HepG2 (cell line): ENCODE results near the gene TSHZ2. TPM values are rescaled to one million over a fixed set of nuclear protein-coding genes. Genes with fewer than 3 reads are reported as not detected.

Experiments
- ATAC-seq: fragments of 200-7000 bp; cut with Tn5 transposase; 3 replicates; pipeline ENCODE4 v1.9.1; 2020; ENCODE audit warnings: mild to moderate bottlenecking, moderate library complexity
- BruUV-seq: library from RNA; stranded (reverse); fragments of 400-500 nt; replicated peaks from 2 replicates; lab custom pipeline; 2021; lab: Mats Ljungman, UMichigan
- CTCF ChIA-PET: fragments of 300-600 bp; formaldehyde crosslinking; extraction: SDS; loops from one replicate; lab custom pipeline; 2021; ENCODE audit warnings: low total read pairs, inconsistent platforms, low intra/inter-chr PET ratio; lab: Yijun Ruan, JAX
- POLR2A ChIA-PET: fragments of 350-600 bp; sonication (Branson Sonifier 250); formaldehyde crosslinking; loops from one replicate; lab custom pipeline; 2020; ENCODE audit warnings: antibody characterized with exemption, inconsistent platforms; lab: Yijun Ruan, JAX
- DNase-seq: peaks from one replicate; pipeline ENCODE4 v3.0.0-alpha.2; 2015; ENCODE audit warnings: low spot score
- FAIRE-seq: peaks from 3 replicates; lab custom pipeline; 2011; peaks lifted over from hg19 to GRCh38; lab: Jason Lieb, UNC
- H2AFZ ChIP-seq: one replicate; pipeline ENCODE4 v1.6.1; 2011; ENCODE audit warnings: low read length, inconsistent platforms
- H3K27ac ChIP-seq: fragments of 300-600 bp; 3 replicates; pipeline ENCODE4 v1.8.0; 2011; ENCODE audit warnings: mixed run types, mild to moderate bottlenecking, mixed read lengths, low read length, inconsistent platforms; ENCODE audit not compliant: insufficient read depth; ENCODE audit errors: extremely low read length
- H3K27me3 ChIP-seq, 2 experiments: fragments of 200-600 bp in 1 of 2; 2 replicates in 1 of 2; 3 replicates in 1 of 2; pipeline versions ENCODE4 v1.6.0 to v1.8.0; 2011; ENCODE audit warnings: low read length in 2 of 2, mild to moderate bottlenecking in 2 of 2, moderate library complexity in 2 of 2, inconsistent platforms in 1 of 2; ENCODE audit not compliant: insufficient read depth in 2 of 2, control insufficient read depth in 1 of 2
- H3K36me3 ChIP-seq, 2 experiments: fragments of 200-600 bp in 1 of 2; replicated peaks in 1 of 2; 2 replicates in 1 of 2; 3 replicates in 1 of 2; pipeline versions ENCODE4 v1.5.1 to v1.8.0; 2011; ENCODE audit warnings: low read length in 2 of 2, inconsistent platforms in 1 of 2; ENCODE audit not compliant: insufficient read depth in 2 of 2, control insufficient read depth in 1 of 2
- H3K4me1 ChIP-seq: 2 replicates; pipeline ENCODE4 v1.5.1; 2012; ENCODE audit warnings: low read length, inconsistent platforms; ENCODE audit not compliant: insufficient read depth
- H3K4me2 ChIP-seq: 2 replicates; pipeline ENCODE4 v1.6.0; 2011; ENCODE audit warnings: low read depth, low read length, inconsistent platforms
- H3K4me3 ChIP-seq, 3 experiments: fragments of 200-600 bp in 1 of 3; sonication (generic), shearing (Covaris generic) in 1 of 3; replicated peaks in 1 of 3; 2 replicates each; pipeline ENCODE4 v1.5.1; 2011 to 2016; ENCODE audit warnings: low read length in 3 of 3, inconsistent platforms in 2 of 3, low read depth in 2 of 3, mild to moderate bottlenecking in 2 of 3, control low read depth in 1 of 3, mixed read lengths in 1 of 3; ENCODE audit not compliant: insufficient read depth in 1 of 3
- H3K79me2 ChIP-seq: one replicate; pipeline ENCODE4 v1.6.1; 2011; ENCODE audit warnings: low read length, inconsistent platforms; ENCODE audit not compliant: insufficient read depth
- H3K9ac ChIP-seq: 2 replicates; pipeline ENCODE4 v1.6.0; 2011; ENCODE audit warnings: mild to moderate bottlenecking, low read depth, low read length, inconsistent platforms; ENCODE audit not compliant: insufficient read depth
- H3K9me3 ChIP-seq: 2 replicates; pipeline ENCODE4 v1.5.1; 2012; ENCODE audit warnings: mild to moderate bottlenecking, low read length
- H4K20me1 ChIP-seq: 2 replicates; pipeline ENCODE4 v1.6.0; 2011; ENCODE audit warnings: inconsistent platforms, mild to moderate bottlenecking, low read length, moderate library complexity; ENCODE audit not compliant: insufficient read depth
- AGO2 ChIP-seq: fragments of 200-400 bp; formaldehyde crosslinking; optimal IDR thresholded peaks from 2 replicates; pipeline ENCODE3; 2017; ENCODE audit warnings: mild to moderate bottlenecking, low read depth, low read length, moderate library complexity
- CREBL2 ChIP-seq: sonication (generic); formaldehyde crosslinking; IDR thresholded peaks from 2 replicates; pipeline ENCODE4 v1.8.1; 2023; ENCODE audit warnings: missing genetic modification reagents, mild to moderate bottlenecking, borderline replicate concordance
- FOXK1 ChIP-seq: sonication (generic); formaldehyde crosslinking; IDR thresholded peaks from 2 replicates; pipeline ENCODE4 v1.4.0; 2020; ENCODE audit warnings: low read depth, missing genetic modification reagents, borderline replicate concordance
- FUBP1 ChIP-seq: sonication (generic); formaldehyde crosslinking; IDR thresholded peaks from 2 replicates; pipeline ENCODE4 v1.5.1; 2020; ENCODE audit warnings: missing genetic modification reagents, mild to moderate bottlenecking, borderline replicate concordance
- MAFF ChIP-seq: IDR thresholded peaks from 2 replicates; pipeline ENCODE4 v1.6.1; 2011; ENCODE audit warnings: low read depth, low read length, improper control_type of control experiment
- MXD1 ChIP-seq: sonication (generic); formaldehyde crosslinking; IDR thresholded peaks from 2 replicates; pipeline ENCODE4 v1.4.0; 2020; ENCODE audit warnings: mild to moderate bottlenecking, missing genetic modification reagents
- MXI1 ChIP-seq: IDR thresholded peaks from 3 replicates; pipeline ENCODE4 v1.6.1; 2012; ENCODE audit warnings: low read depth, low read length, inconsistent platforms, borderline replicate concordance
- RARG ChIP-seq: sonication (generic); formaldehyde crosslinking; IDR thresholded peaks from 2 replicates; pipeline ENCODE4 v1.4.0; 2020; ENCODE audit warnings: low read depth, mild to moderate bottlenecking, missing genetic modification reagents
- RFX1 ChIP-seq: fragments of 450-650 bp; IDR thresholded peaks from 2 replicates; pipeline ENCODE4 v1.6.1; 2017
- SMAD1 ChIP-seq: sonication (generic); formaldehyde crosslinking; IDR thresholded peaks from 2 replicates; pipeline ENCODE4 v1.4.0; 2020; ENCODE audit warnings: missing genetic modification reagents, low read depth, mild to moderate bottlenecking, borderline replicate concordance
- WIZ ChIP-seq: sonication (generic); formaldehyde crosslinking; IDR thresholded peaks from 2 replicates; pipeline ENCODE4 v1.5.1; 2020; ENCODE audit warnings: mild to moderate bottlenecking, missing genetic modification reagents
- ZNF629 ChIP-seq: sonication (generic); formaldehyde crosslinking; conservative IDR thresholded peaks from 2 replicates; pipeline ENCODE4 v1.5.0; 2020; ENCODE audit warnings: missing genetic modification reagents
- WGBS: methylation state at CpG from one replicate; pipeline ENCODE4 v1.1.6; 2017; ENCODE audit warnings: low lambda C conversion rate; 5-methylcytosine and 5-hydroxymethylcytosine counted together
- in situ Hi-C: cut with HindIII; loops from 2 replicates; pipeline ENCODE4 v1.10.0; 2017; ENCODE audit warnings: low pct_unique_long_range_greater_than_20kb; ENCODE audit not compliant: extremely low pct_ligation_motif_present
- intact Hi-C: fragments of 100-400 bp; cut with micrococcal nuclease; formaldehyde crosslinking; loops from one replicate; pipeline ENCODE4 v1.10.0; 2022; ENCODE audit not compliant: unreplicated experiment
- polyA plus RNA-seq, 8 experiments: library from polyadenylated mRNA; depleted of rRNA in 3 of 8; stranded (reverse) in 7 of 8; unstranded in 1 of 8; fragments of >200 nt; fragmentation: Illumina TruSeq in 4 of 8; extraction: Trizol in 4 of 8; gene quantifications; 2 replicates each; pipeline versions ENCODE4 v1.2.1 to v1.2.3, GENCODE V29; 2011 to 2016; ENCODE audit warnings: low read depth in 4 of 8, missing spikeins in 1 of 8, mixed read lengths in 1 of 8; ENCODE audit not compliant: insufficient read depth in 1 of 8
- total RNA-seq, 5 experiments: library from RNA; depleted of rRNA; stranded (reverse); fragments of >200 nt; fragmentation: Illumina TruSeq; extraction: Trizol; gene quantifications; 2 replicates each; pipeline ENCODE4 v1.2.3, GENCODE V29; 2016; ENCODE audit warnings: low read depth in 1 of 5

Gene TSHZ2
- total and polyA plus RNA-seq, 2 of the 13 experiments (the other 11 are each of a cell fraction or from before 2014, with no cell fraction given) = 0.01 TPM; not detected in 1

GRCh38 chr20:53298911-53299310, 326.8 kb downstream of the TSHZ2 start:
- intact Hi-C loops (no loop called here), in situ Hi-C loops (no loop called here)
- POLR2A ChIA-PET = no interaction called here
- Histone ChIP-seq H3K9me3 (no peaks in the 10 kb centered on the region), H3K4me2 (no peak overlapping the region), H3K79me2 (no peaks in the 10 kb centered on the region), H3K27me3 (peaks cover 0 to 4% of the 10 kb centered on the region in 2 experiments; a peak in 3 of 5 replicates), H3K4me1 (no peaks in the 10 kb centered on the region), H3K27ac (no peak overlapping the region), H2AFZ (no peak overlapping the region), H3K9ac (no peak overlapping the region), H3K4me3 (no peak overlapping the region), H3K36me3 (no peaks in the 10 kb centered on the region), H4K20me1 (no peaks in the 10 kb centered on the region)
- BruUV-seq = no TSS peak
- DNase-seq = no peak
- FAIRE-seq = no peak
- ATAC-seq = no peak
- no peak for TF ChIP-seq SMAD1 (CRISPR knock-in tag)
- TF ChIP-seq WIZ (CRISPR knock-in tag) = no peak
- no peak for TF ChIP-seq ZNF629
- 16% methylated on average over 1 of the region's 1 CpG for WGBS
- CTCF ChIA-PET = no interaction called here

GRCh38 chr20:53299831-53300230, 327.7 kb downstream of the TSHZ2 start:
- no peak overlapping the region for H3K27ac ChIP-seq
- no peak overlapping the region for H3K9ac ChIP-seq
- ATAC-seq (no peak), DNase-seq (no peak)
- no peaks in the 10 kb centered on the region for H4K20me1 ChIP-seq
- ChIA-PET CTCF (no interaction called here), POLR2A (no interaction called here)
- intact Hi-C loops = no loop called here
- H2AFZ ChIP-seq = no peak overlapping the region
- no peak overlapping the region for H3K4me3 ChIP-seq
- H3K79me2 ChIP-seq = no peaks in the 10 kb centered on the region
- no TSS peak for BruUV-seq
- no peaks in the 10 kb centered on the region for H3K4me1 ChIP-seq
- TF ChIP-seq MAFF = no peak
- no peak for TF ChIP-seq RFX1
- no peak for TF ChIP-seq MXD1
- no peak for TF ChIP-seq AGO2
- no peak for TF ChIP-seq CREBL2 (CRISPR knock-in tag)
- no peak for TF ChIP-seq FOXK1 (CRISPR knock-in tag)
- no peak for TF ChIP-seq FUBP1 (CRISPR knock-in tag)
- no peak for TF ChIP-seq MXI1
- TF ChIP-seq RARG (CRISPR knock-in tag) = no peak
- TF ChIP-seq, all 625 proteins: peak for 0
- H3K4me2 ChIP-seq = no peak overlapping the region
- no peaks in the 10 kb centered on the region for H3K36me3 ChIP-seq
- WGBS = 13% methylated on average over 4 of the region's 4 CpGs
- no peaks in the 10 kb centered on the region for H3K9me3 ChIP-seq
- in situ Hi-C loops = no loop called here
- FAIRE-seq = no peak
- peaks cover 0 to 4% of the 10 kb centered on the region in 2 experiments; a peak in 3 of 5 replicates for H3K27me3 ChIP-seq
